HG03139 (cell line): Measurements from ENCODE around the gene SFXN2.
"Not testable (repeated sequence)": the region's sequence is repeated elsewhere in the genome, so short reads cannot be mapped to it uniquely, and the experiment has no call there.

Experiments used
- ATAC-seq: cut with Tn5 transposase; IDR thresholded peaks from one replicate; pipeline ENCODE4 v1.9.1; 2021; ENCODE audit not compliant: unreplicated experiment

The SFXN2 gene

GRCh38 chr10:102714621-102715455 is at the start of gene SFXN2:
SFXN2 (plus strand) TSS chr10:102714636; CDS start chr10:102726637, 12,001 bp downstream.
- ATAC-seq = peak; percentile 19

GRCh38 chr10:102665904-102666509 is 48.4 kb upstream of the SFXN2 start:
- no peak for ATAC-seq

GRCh38 chr10:102667411-102667810 is 47.0 kb upstream of the SFXN2 start:
- ATAC-seq = not testable (repeated sequence)

- no peak for ATAC-seq
Observed at GRCh38 chr10:102668326-102669107, 45.9 kb upstream of the SFXN2 start.

- no peak for ATAC-seq
Observed at GRCh38 chr10:102669206-102670064, 45.0 kb upstream of the SFXN2 start.

- ATAC-seq = no peak
Observed at GRCh38 chr10:102670065-102670670, 44.3 kb upstream of the SFXN2 start.

- ATAC-seq = no peak
Observed at GRCh38 chr10:102670871-102671434, 43.5 kb upstream of the SFXN2 start.

- ATAC-seq = no peak
Observed at GRCh38 chr10:102673236-102673818, 41.1 kb upstream of the SFXN2 start.

- no peak for ATAC-seq
Observed at GRCh38 chr10:102673819-102674511, 40.5 kb upstream of the SFXN2 start.

- no peak for ATAC-seq
Observed at GRCh38 chr10:102674566-102674965, 39.9 kb upstream of the SFXN2 start.

- ATAC-seq = no peak
Observed at GRCh38 chr10:102675011-102675665, 39.3 kb upstream of the SFXN2 start.

GRCh38 chr10:102675666-102676533 is 38.5 kb upstream of the SFXN2 start:
- ATAC-seq = no peak

- ATAC-seq = no peak
Observed at GRCh38 chr10:102676534-102677315, 37.7 kb upstream of the SFXN2 start.

GRCh38 chr10:102677331-102678067 is 36.9 kb upstream of the SFXN2 start:
- no peak for ATAC-seq

- no peak for ATAC-seq
Observed at GRCh38 chr10:102678068-102678400, 36.4 kb upstream of the SFXN2 start.

GRCh38 chr10:102678842-102679289 is 35.6 kb upstream of the SFXN2 start:
- ATAC-seq = no peak
